ACC112 (cell line): ENCODE data around the gene LRG1.

ENCODE experiments used
- H2AFZ ChIP-seq: fragments of 200-600 bp; sonication (generic); one replicate; pipeline ENCODE4 v1.6.0; 2017; ENCODE audit warnings: antibody characterized with exemption, low read length; ENCODE audit not compliant: unreplicated experiment
- H3K27ac ChIP-seq: fragments of 200-600 bp; sonication (generic); 2 replicates; pipeline ENCODE4 v1.5.1; 2014; ENCODE audit warnings: low read depth, mild to moderate bottlenecking, antibody characterized with exemption, low read length, moderate library complexity
- H3K27me3 ChIP-seq: fragments of 200-600 bp; sonication (generic); 2 replicates; pipeline ENCODE4 v1.6.1; 2014; ENCODE audit warnings: mild to moderate bottlenecking, antibody characterized with exemption, low read length, moderate library complexity, mixed read lengths; ENCODE audit not compliant: insufficient read depth
- H3K36me3 ChIP-seq: fragments of 200-600 bp; sonication (generic); 2 replicates; pipeline ENCODE4 v1.6.1; 2016; ENCODE audit warnings: mild to moderate bottlenecking, antibody characterized with exemption, low read length, moderate library complexity, mixed read lengths; ENCODE audit not compliant: insufficient read depth
- H3K4me1 ChIP-seq: fragments of 200-600 bp; sonication (generic); one replicate; pipeline ENCODE4 v1.6.1; 2016; ENCODE audit warnings: low read length, mixed read lengths; ENCODE audit not compliant: insufficient read depth, unreplicated experiment, control insufficient read depth
- H3K4me3 ChIP-seq: fragments of 200-600 bp; sonication (generic); 2 replicates; pipeline ENCODE4 v1.5.1; 2014; ENCODE audit warnings: mild to moderate bottlenecking, low read depth, low read length
- H3K79me2 ChIP-seq: fragments of 200-600 bp; sonication (generic); one replicate; pipeline ENCODE4 v1.6.0; 2016; ENCODE audit warnings: low read length; ENCODE audit not compliant: control insufficient read depth, unreplicated experiment, insufficient read depth

LRG1 gene

DNA sequence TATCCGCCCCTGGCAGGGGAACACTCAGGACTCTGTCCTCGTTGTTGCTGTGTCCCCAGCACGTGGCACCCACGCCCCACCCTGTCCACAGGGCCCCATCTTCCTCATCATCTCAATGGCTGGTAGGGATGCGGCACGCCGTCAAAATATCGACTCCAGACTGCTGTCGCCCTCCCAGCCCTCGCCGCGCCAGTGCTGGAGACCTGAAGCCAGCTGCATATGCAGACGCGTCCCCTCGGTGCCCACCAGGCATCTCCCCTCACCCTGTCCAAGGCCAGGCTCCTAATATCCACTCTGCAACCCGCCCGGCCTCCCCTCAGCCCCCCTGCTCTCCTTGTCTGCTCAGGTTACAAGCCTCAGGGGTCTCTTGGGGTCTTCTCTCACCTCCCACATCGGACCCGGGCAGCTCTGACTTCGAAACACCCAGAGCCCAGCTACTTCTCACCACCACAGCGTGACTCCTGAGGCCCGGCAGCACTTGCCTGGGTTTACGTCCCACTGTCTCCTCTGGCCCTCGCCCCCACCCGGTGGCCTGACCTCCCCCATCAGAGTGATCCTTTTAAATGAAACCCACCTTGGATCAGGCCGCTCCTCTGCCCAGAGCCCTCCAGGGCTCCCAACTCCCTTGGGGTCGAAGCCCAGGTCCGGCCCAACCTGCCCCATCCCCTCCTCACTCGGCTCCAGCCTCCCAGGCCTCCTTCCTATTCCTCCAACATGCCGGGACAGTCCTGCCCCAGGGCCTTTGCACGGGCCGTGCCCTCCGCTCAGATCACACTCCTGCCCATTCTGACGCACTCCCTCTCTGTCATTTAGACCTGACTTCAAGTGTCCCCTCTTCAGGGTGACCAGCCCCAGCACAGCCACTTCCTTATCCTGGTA, 34.0 kb downstream of the LRG1 start:
- H2AFZ ChIP-seq, result no peak overlapping the region
- no peaks in the 10 kb centered on the region for H3K36me3 ChIP-seq
- no peak overlapping the region for H3K4me3 ChIP-seq
- H3K79me2 ChIP-seq, result no peaks in the 10 kb centered on the region
- no peak overlapping the region for H3K27ac ChIP-seq
- H3K27me3 ChIP-seq, result no peaks in the 10 kb centered on the region
- peaks cover 8% of the 10 kb centered on the region for H3K4me1 ChIP-seq

DNA sequence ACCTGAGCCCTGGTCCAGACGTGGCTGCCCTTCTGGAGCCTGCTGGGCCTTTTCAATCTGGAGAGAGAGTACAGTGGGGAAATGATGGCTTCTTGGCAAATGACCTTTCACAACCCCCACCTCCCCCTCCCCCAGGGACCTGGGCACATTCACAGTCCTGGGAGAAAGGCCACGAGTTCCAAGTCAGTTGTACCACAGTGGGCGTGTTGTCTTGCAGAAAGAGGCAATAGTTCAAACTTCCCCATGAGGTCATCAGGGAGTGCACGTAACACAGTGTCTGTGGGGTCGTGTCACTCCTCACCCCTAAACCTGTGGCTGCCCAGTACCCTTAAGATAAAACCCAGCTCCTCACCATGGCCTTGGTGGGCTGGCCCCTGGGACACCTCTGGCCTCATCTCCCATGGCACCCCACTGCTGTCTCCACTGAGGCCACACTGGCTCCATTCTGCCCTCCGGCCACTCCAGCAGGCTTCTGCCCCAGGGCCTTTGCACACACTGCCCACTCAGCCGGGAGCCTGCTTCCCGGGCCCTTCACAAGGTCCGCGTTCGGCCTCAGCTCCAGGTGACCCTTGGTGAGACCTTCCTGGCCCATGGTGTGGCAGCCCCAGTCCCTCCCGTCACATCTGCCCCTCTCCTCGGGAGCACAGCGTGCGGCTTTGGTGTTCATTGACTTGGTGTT, 34.8 kb downstream of the LRG1 start:
- Histone ChIP-seq H3K79me2 (no peaks in the 10 kb centered on the region), H3K27ac (no peak overlapping the region), H3K27me3 (no peaks in the 10 kb centered on the region), H3K4me1 (peaks cover 8% of the 10 kb centered on the region), H2AFZ (no peak overlapping the region), H3K36me3 (no peaks in the 10 kb centered on the region), H3K4me3 (no peak overlapping the region)

- H2AFZ ChIP-seq, result no peak overlapping the region
- H3K27ac ChIP-seq, result no peak overlapping the region
- no peak overlapping the region for H3K4me3 ChIP-seq
- H3K79me2 ChIP-seq, result no peaks in the 10 kb centered on the region
- no peaks in the 10 kb centered on the region for H3K36me3 ChIP-seq
- H3K4me1 ChIP-seq, result peaks cover 8% of the 10 kb centered on the region
- no peaks in the 10 kb centered on the region for H3K27me3 ChIP-seq
Observed at GRCh38 chr19:4504297-4504701, 35.5 kb downstream of the LRG1 start.

DNA sequence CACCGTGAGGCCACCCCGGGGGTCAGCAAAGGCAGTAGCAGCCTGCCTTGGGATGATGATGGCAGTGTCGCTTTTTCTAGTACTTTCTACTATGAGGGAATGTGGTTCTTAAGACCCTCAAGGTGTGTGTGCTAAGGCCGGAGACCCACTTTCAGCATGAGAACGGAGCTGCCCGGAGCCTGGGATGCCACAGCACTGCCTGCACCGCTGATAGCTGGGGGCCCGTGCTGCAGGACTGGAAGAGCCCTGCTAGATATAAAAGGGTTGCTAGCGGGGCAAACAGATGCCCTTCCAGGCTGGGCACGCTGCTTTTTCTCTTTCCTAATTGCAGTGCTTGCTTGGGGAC, 36.0 kb downstream of the LRG1 start:
- H3K27me3 ChIP-seq, result no peaks in the 10 kb centered on the region
- peaks cover 8% of the 10 kb centered on the region for H3K4me1 ChIP-seq
- no peaks in the 10 kb centered on the region for H3K36me3 ChIP-seq
- H3K4me3 ChIP-seq, result no peak overlapping the region
- H3K27ac ChIP-seq, result no peak overlapping the region
- H2AFZ ChIP-seq, result no peak overlapping the region
- no peaks in the 10 kb centered on the region for H3K79me2 ChIP-seq

DNA sequence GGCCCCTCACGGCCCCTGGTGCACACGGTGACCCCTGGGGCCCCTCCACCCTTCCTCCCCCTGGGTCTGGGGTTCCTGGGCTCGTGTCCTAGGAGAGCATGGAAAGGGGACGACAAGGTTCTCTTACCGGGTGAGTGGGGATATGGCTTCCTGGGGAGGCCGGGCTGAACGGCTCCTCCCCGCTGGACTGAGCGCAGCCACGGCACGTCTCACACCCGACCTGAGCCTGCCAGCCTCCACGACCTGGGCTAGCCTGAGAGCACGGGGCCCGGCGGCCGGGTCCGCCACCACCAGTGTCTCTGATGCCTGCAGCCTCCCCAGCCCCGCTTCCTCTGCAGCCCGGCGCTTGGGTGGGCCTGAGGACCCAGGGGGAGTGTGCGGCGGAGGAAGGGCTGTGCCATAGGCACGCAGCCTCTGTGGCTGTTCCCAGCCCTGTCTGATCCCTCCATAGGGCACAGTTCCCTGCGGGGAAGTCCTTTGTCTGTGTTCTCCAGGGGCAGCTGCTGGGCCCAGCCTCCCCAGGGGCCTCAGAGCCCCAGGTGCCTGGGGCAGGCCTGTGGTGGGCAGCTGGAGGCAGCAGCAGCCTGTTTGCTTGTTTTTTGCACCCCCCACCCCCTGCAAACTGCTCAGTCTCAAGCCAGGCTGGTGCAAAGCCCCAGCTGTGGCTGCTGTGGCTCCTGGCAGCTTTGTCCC, 36.6 kb downstream of the LRG1 start:
- no peaks in the 10 kb centered on the region for H3K27me3 ChIP-seq
- no peaks in the 10 kb centered on the region for H3K36me3 ChIP-seq
- no peaks in the 10 kb centered on the region for H3K79me2 ChIP-seq
- H3K4me3 ChIP-seq, result no peak overlapping the region
- H3K4me1 ChIP-seq, result peaks cover 8% of the 10 kb centered on the region
- no peak overlapping the region for H2AFZ ChIP-seq
- no peak overlapping the region for H3K27ac ChIP-seq

DNA sequence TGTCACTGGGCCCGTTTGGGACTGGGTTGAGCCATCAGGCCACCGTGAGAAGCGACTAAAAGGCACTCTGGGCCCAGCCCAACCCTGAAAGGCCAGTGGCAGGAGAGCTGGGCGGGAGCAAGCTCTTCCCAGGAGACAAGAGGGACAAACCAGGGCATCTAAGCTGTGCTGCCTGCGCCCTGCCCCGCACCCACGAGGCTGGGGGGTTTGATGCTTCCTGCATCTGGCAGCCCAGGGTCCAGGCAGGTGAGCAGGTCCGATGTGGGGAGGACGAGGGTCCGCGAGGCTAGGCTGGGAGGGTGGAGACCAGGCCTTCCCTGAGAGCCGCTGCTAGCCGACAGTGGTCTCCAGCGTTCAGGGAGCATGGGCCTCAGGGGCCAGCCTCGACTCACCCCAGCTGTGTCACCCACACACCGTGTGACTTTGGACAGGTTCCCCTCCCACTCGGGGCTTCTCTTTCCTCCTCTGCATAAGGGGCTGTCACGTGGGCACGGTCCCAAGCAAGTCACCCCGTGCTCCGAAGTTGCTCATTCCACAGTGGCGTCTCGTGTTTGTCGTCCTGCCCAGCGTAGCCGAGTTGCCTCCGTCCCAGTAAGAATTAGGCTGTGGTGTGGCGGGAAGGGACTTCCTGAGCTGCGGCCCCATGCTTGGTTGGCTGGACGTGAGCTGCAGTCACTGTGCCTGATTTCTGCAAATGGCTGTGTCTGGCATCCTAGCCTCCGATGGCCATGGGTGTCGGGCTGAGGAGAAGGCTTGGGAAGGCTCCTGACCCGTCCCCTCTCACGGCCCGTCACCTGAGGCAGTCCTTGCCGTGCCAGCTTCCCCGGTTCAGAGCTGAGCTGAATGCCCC, 37.3 kb downstream of the LRG1 start:
- Histone ChIP-seq H3K27me3 (no peaks in the 10 kb centered on the region), H3K4me3 (no peak overlapping the region), H2AFZ (no peak overlapping the region), H3K27ac (no peak overlapping the region), H3K79me2 (no peaks in the 10 kb centered on the region), H3K36me3 (no peaks in the 10 kb centered on the region), H3K4me1 (peaks cover 8% of the 10 kb centered on the region)

DNA sequence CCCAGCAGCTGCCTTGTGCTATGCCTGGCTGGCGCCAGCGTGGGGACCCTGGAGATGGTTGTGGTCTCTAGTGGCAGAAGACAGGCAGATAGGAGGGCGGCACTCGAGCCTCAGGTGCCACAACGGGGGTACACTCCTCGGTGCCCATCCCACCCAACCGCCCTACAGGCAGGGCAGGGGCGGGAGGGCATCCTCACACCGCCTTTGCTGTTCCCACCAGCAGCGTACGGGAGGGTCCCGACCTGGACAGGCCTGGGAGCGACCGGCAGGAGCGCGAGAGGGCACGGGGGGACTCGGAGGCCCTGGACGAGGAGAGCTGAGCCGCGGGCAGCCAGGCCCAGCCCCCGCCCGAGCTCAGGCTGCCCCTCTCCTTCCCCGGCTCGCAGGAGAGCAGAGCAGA, 38.1 kb downstream of the LRG1 start:
- Histone ChIP-seq H3K79me2 (no peaks in the 10 kb centered on the region), H2AFZ (no peak overlapping the region), H3K4me3 (no peak overlapping the region), H3K27me3 (no peaks in the 10 kb centered on the region), H3K36me3 (no peaks in the 10 kb centered on the region), H3K27ac (no peak overlapping the region), H3K4me1 (peaks cover 5% of the 10 kb centered on the region)

- Histone ChIP-seq H3K36me3 (no peaks in the 10 kb centered on the region), H2AFZ (no peak overlapping the region), H3K27me3 (no peaks in the 10 kb centered on the region), H3K4me3 (no peak overlapping the region), H3K79me2 (no peaks in the 10 kb centered on the region), H3K4me1 (no peaks in the 10 kb centered on the region), H3K27ac (no peak overlapping the region)
Observed at GRCh38 chr19:4500841-4501591, 38.8 kb downstream of the LRG1 start.

DNA sequence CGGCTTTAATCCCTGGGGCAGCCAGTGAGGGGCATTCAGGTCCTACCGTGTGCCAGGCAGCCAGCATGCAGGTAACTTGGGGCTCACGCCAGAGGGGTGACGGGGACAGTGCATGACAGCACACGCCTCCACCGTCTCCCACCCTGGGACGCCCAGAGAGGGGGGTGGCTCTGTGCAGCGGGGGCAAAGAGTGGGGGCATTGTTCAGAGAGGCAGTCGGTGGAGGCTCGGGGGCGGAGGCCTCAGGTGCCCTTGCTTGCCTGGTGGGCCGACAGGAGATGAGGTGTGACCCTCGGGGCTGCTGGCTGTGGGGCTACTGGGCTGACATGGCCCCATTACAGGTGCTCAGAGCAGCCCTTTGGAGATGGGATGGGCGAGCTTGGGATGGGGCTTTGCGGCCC, 40.0 kb downstream of the LRG1 start:
- Histone ChIP-seq H3K27me3 (no peaks in the 10 kb centered on the region), H3K4me3 (no peak overlapping the region), H3K4me1 (no peaks in the 10 kb centered on the region), H2AFZ (no peak overlapping the region), H3K36me3 (no peaks in the 10 kb centered on the region), H3K79me2 (no peaks in the 10 kb centered on the region), H3K27ac (no peak overlapping the region)

DNA sequence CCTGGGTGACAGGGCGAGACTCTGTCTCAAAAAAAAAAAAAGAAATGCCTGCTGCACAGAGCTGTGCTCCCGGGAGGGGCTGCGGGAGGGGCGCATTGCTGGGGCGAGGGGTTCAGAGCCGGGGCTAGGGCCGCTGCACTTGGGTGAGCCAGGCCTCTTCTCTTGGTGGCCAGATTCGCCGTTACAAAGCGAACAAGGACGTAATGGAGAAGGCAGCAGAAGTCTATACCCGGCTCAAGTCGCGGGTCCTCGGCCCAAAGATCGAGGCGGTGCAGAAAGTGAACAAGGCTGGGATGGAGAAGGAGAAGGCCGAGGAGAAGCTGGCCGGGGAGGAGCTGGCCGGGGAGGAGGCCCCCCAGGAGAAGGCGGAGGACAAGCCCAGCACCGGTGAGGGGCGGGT, 40.5 kb downstream of the LRG1 start:
- Histone ChIP-seq H3K79me2 (no peaks in the 10 kb centered on the region), H3K27ac (no peak overlapping the region), H3K36me3 (no peaks in the 10 kb centered on the region), H3K27me3 (no peaks in the 10 kb centered on the region), H3K4me1 (no peaks in the 10 kb centered on the region), H2AFZ (no peak overlapping the region), H3K4me3 (no peak overlapping the region)
